WTC11 (cell line): ENCODE results near the gene AVP. TPM values are rescaled to one million over a fixed set of nuclear protein-coding genes. Genes with fewer than 3 reads are reported as not detected.
A peak's percentile ranks its signal among the peaks of the same experiment; 100 is the strongest.

ENCODE experiments used
- ATAC-seq: fragments of 200-7000 bp; cut with Tn5 transposase; 2 replicates; pipeline ENCODE4 v1.10.0; 2021; ENCODE audit warnings: mild to moderate bottlenecking, moderate library complexity
- CTCF ChIA-PET: fragments of 300-600 bp; sonication (Branson Sonifier 250); formaldehyde crosslinking; loops from one replicate; lab custom pipeline; 2021; ENCODE audit warnings: antibody characterized with exemption; lab: Charles Lee
- POLR2A ChIA-PET: fragments of 350-600 bp; sonication (Branson Sonifier 250); formaldehyde crosslinking; loops from one replicate; lab custom pipeline; 2021; ENCODE audit warnings: antibody characterized with exemption; lab: Charles Lee
- DNase-seq: peaks from one replicate; pipeline ENCODE4 v3.0.0; 2021; ENCODE audit warnings: low spot score
- H3K27ac Mint-ChIP-seq: 2 replicates; pipeline ENCODE4 v1.8.0; 2021; ENCODE audit warnings: mixed read lengths
- H3K27me3 Mint-ChIP-seq: 2 replicates; pipeline ENCODE4 v1.8.0; 2021; ENCODE audit warnings: low read depth, mild to moderate bottlenecking, moderate library complexity, mixed read lengths
- H3K36me3 Mint-ChIP-seq: 2 replicates; pipeline ENCODE4 v1.8.0; 2021; ENCODE audit warnings: mixed read lengths
- H3K4me1 Mint-ChIP-seq: 2 replicates; pipeline ENCODE4 v1.8.0; 2022; ENCODE audit warnings: mixed read lengths
- H3K4me3 Mint-ChIP-seq: 2 replicates; pipeline ENCODE4 v1.8.0; 2021; ENCODE audit warnings: mild to moderate bottlenecking, moderate library complexity, mixed read lengths
- H3K9me3 Mint-ChIP-seq: 2 replicates; pipeline ENCODE4 v1.8.0; 2021; ENCODE audit warnings: mixed read lengths
- EMX1 ChIP-seq: fragments of 250-450 bp; sonication (Bioruptor Pico); IDR thresholded peaks from 2 replicates; pipeline ENCODE4 v1.8.0; 2021; ENCODE audit warnings: mild to moderate bottlenecking
- GABPB1 ChIP-seq: sonication (generic); formaldehyde crosslinking; IDR thresholded peaks from 2 replicates; pipeline ENCODE4 v1.8.1; 2023; ENCODE audit warnings: mild to moderate bottlenecking, missing genetic modification reagents
- GRHL2 ChIP-seq: fragments of 250-450 bp; sonication (Bioruptor Pico); IDR thresholded peaks from 2 replicates; pipeline ENCODE4 v1.8.0; 2022; ENCODE audit warnings: mild to moderate bottlenecking, moderate library complexity; ENCODE audit not compliant: insufficient replicate concordance, severe bottlenecking
- HMGA2 ChIP-seq: fragments of 250-450 bp; sonication (Bioruptor Pico); IDR thresholded peaks from 2 replicates; pipeline ENCODE4 v1.4.0; 2021; ENCODE audit warnings: mild to moderate bottlenecking, moderate library complexity
- MXD4 ChIP-seq: fragments of 250-450 bp; sonication (Bioruptor Pico); IDR thresholded peaks from 2 replicates; pipeline ENCODE4 v1.8.0; 2021; ENCODE audit warnings: mild to moderate bottlenecking, moderate library complexity, borderline replicate concordance
- NFE2L1 ChIP-seq: sonication (generic); formaldehyde crosslinking; IDR thresholded peaks from 2 replicates; pipeline ENCODE4 v1.8.1; 2023; ENCODE audit warnings: missing genetic modification reagents
- NR2C2 ChIP-seq: sonication (generic); formaldehyde crosslinking; IDR thresholded peaks from 2 replicates; pipeline ENCODE4 v1.8.0; 2022; ENCODE audit warnings: mild to moderate bottlenecking, missing genetic modification reagents
- SMAD4 ChIP-seq: sonication (generic); formaldehyde crosslinking; IDR thresholded peaks from 2 replicates; pipeline ENCODE4 v1.8.0; 2022; ENCODE audit warnings: mild to moderate bottlenecking, missing genetic modification reagents
- TEAD4 ChIP-seq: sonication (generic); formaldehyde crosslinking; IDR thresholded peaks from 2 replicates; pipeline ENCODE4 v1.8.0; 2022; ENCODE audit warnings: mild to moderate bottlenecking, missing genetic modification reagents
- total RNA-seq: library from RNA; stranded (reverse); gene quantifications from 3 replicates; pipeline ENCODE4 v1.2.3, GENCODE V29; 2021
- TF ChIP-seq, protein P1 (sequence below): sonication (generic); formaldehyde crosslinking; IDR thresholded peaks from 2 replicates; pipeline ENCODE4 v1.8.1; 2022; ENCODE audit warnings: missing genetic modification reagents, borderline replicate concordance
- TF ChIP-seq, protein P2 (sequence below): sonication (generic); formaldehyde crosslinking; IDR thresholded peaks from 2 replicates; pipeline ENCODE4 v1.8.0; 2022; ENCODE audit warnings: missing genetic modification reagents
- TF ChIP-seq, protein P3 (sequence below): fragments of 200-600 bp; IDR thresholded peaks from 2 replicates; pipeline ENCODE4 v1.8.0; 2022; ENCODE audit warnings: antibody characterized with exemption
- TF ChIP-seq, protein P4 (sequence below): fragments of 250-450 bp; sonication (Bioruptor Pico); IDR thresholded peaks from 2 replicates; pipeline ENCODE4 v1.9.0; 2021; ENCODE audit warnings: mild to moderate bottlenecking, borderline replicate concordance
- TF ChIP-seq, protein P5 (sequence below): fragments of 250-450 bp; sonication (Bioruptor Pico); IDR thresholded peaks from 2 replicates; pipeline ENCODE4 v2.1.2; 2022; ENCODE audit warnings: mild to moderate bottlenecking, moderate library complexity

The AVP gene
- total RNA-seq, 1 experiment from 2014 or later: 0.50 TPM

DNA sequence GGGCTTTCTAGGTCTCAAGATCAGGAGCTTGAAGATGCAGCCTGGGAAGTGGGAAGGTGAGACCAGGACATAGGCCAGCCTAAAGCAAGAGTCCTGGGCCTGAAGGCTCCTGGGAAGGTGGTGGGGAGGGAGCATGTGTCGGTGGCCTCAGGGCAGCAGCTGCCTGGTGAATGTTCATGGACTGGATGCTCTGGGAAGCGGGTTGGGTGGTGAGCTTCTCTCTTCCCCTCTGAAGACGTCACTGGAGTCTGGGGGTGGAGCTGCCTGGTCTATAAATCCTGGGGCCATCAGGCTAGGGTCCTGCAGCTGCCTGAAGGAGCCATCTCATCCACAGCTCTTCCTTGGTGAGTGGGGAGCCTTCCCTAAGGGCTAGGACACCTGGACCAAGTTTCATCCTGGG, 41.2 kb downstream of the AVP start, which contains the start of gene GNRH2:
TSS of gene GNRH2 (plus strand) at position 301 of the 400 bp plus-strand sequence. CDS start 793 bp downstream, outside the sequence.
- H3K9me3 Mint-ChIP-seq: no peaks in the 10 kb centered on the region
- ATAC-seq (no peak), DNase-seq (no peak)
- CTCF ChIA-PET: interaction anchor here (1.2 to 2.7 kb wide), 4 partner anchors 10 to 273 kb away, joined by 3 to 13 read pairs (median 4); partner anchors contain the start of gene TMEM239
- H3K36me3 Mint-ChIP-seq: peaks cover 30% of the 10 kb centered on the region
- TF ChIP-seq, protein P1, sequence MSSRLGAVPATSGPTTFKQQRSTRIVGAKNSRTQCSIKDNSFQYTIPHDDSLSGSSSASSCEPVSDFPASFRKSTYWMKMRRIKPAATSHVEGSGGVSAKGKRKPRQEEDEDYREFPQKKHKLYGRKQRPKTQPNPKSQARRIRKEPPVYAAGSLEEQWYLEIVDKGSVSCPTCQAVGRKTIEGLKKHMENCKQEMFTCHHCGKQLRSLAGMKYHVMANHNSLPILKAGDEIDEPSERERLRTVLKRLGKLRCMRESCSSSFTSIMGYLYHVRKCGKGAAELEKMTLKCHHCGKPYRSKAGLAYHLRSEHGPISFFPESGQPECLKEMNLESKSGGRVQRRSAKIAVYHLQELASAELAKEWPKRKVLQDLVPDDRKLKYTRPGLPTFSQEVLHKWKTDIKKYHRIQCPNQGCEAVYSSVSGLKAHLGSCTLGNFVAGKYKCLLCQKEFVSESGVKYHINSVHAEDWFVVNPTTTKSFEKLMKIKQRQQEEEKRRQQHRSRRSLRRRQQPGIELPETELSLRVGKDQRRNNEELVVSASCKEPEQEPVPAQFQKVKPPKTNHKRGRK (CRISPR knock-in tag): no peak
- TF ChIP-seq TEAD4 (CRISPR knock-in tag) (no peak), EMX1 (CRISPR knock-in tag) (no peak), NR2C2 (no peak), MXD4 (no peak), HMGA2 (CRISPR knock-in tag) (no peak), GABPB1 (CRISPR knock-in tag) (no peak), NFE2L1 (CRISPR knock-in tag) (no peak), SMAD4 (CRISPR knock-in tag) (no peak), GRHL2 (CRISPR knock-in tag) (no peak)
- TF ChIP-seq, protein P2, sequence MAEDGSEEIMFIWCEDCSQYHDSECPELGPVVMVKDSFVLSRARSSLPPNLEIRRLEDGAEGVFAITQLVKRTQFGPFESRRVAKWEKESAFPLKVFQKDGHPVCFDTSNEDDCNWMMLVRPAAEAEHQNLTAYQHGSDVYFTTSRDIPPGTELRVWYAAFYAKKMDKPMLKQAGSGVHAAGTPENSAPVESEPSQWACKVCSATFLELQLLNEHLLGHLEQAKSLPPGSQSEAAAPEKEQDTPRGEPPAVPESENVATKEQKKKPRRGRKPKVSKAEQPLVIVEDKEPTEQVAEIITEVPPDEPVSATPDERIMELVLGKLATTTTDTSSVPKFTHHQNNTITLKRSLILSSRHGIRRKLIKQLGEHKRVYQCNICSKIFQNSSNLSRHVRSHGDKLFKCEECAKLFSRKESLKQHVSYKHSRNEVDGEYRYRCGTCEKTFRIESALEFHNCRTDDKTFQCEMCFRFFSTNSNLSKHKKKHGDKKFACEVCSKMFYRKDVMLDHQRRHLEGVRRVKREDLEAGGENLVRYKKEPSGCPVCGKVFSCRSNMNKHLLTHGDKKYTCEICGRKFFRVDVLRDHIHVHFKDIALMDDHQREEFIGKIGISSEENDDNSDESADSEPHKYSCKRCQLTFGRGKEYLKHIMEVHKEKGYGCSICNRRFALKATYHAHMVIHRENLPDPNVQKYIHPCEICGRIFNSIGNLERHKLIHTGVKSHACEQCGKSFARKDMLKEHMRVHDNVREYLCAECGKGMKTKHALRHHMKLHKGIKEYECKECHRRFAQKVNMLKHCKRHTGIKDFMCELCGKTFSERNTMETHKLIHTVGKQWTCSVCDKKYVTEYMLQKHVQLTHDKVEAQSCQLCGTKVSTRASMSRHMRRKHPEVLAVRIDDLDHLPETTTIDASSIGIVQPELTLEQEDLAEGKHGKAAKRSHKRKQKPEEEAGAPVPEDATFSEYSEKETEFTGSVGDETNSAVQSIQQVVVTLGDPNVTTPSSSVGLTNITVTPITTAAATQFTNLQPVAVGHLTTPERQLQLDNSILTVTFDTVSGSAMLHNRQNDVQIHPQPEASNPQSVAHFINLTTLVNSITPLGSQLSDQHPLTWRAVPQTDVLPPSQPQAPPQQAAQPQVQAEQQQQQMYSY (CRISPR knock-in tag): no peak
- TF ChIP-seq, protein P3, sequence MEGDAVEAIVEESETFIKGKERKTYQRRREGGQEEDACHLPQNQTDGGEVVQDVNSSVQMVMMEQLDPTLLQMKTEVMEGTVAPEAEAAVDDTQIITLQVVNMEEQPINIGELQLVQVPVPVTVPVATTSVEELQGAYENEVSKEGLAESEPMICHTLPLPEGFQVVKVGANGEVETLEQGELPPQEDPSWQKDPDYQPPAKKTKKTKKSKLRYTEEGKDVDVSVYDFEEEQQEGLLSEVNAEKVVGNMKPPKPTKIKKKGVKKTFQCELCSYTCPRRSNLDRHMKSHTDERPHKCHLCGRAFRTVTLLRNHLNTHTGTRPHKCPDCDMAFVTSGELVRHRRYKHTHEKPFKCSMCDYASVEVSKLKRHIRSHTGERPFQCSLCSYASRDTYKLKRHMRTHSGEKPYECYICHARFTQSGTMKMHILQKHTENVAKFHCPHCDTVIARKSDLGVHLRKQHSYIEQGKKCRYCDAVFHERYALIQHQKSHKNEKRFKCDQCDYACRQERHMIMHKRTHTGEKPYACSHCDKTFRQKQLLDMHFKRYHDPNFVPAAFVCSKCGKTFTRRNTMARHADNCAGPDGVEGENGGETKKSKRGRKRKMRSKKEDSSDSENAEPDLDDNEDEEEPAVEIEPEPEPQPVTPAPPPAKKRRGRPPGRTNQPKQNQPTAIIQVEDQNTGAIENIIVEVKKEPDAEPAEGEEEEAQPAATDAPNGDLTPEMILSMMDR: no peak
- TF ChIP-seq, protein P4, sequence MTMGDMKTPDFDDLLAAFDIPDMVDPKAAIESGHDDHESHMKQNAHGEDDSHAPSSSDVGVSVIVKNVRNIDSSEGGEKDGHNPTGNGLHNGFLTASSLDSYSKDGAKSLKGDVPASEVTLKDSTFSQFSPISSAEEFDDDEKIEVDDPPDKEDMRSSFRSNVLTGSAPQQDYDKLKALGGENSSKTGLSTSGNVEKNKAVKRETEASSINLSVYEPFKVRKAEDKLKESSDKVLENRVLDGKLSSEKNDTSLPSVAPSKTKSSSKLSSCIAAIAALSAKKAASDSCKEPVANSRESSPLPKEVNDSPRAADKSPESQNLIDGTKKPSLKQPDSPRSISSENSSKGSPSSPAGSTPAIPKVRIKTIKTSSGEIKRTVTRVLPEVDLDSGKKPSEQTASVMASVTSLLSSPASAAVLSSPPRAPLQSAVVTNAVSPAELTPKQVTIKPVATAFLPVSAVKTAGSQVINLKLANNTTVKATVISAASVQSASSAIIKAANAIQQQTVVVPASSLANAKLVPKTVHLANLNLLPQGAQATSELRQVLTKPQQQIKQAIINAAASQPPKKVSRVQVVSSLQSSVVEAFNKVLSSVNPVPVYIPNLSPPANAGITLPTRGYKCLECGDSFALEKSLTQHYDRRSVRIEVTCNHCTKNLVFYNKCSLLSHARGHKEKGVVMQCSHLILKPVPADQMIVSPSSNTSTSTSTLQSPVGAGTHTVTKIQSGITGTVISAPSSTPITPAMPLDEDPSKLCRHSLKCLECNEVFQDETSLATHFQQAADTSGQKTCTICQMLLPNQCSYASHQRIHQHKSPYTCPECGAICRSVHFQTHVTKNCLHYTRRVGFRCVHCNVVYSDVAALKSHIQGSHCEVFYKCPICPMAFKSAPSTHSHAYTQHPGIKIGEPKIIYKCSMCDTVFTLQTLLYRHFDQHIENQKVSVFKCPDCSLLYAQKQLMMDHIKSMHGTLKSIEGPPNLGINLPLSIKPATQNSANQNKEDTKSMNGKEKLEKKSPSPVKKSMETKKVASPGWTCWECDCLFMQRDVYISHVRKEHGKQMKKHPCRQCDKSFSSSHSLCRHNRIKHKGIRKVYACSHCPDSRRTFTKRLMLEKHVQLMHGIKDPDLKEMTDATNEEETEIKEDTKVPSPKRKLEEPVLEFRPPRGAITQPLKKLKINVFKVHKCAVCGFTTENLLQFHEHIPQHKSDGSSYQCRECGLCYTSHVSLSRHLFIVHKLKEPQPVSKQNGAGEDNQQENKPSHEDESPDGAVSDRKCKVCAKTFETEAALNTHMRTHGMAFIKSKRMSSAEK: no peak
- TF ChIP-seq, protein P5, sequence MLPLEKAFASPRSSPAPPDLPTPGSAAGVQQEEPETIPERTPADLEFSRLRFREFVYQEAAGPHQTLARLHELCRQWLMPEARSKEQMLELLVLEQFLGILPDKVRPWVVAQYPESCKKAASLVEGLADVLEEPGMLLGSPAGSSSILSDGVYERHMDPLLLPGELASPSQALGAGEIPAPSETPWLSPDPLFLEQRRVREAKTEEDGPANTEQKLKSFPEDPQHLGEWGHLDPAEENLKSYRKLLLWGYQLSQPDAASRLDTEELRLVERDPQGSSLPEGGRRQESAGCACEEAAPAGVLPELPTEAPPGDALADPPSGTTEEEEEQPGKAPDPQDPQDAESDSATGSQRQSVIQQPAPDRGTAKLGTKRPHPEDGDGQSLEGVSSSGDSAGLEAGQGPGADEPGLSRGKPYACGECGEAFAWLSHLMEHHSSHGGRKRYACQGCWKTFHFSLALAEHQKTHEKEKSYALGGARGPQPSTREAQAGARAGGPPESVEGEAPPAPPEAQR: no peak
- no peaks in the 10 kb centered on the region for H3K27me3 Mint-ChIP-seq
- H3K27ac Mint-ChIP-seq: peak within 1 kb of the TSS; percentile 86
- POLR2A ChIA-PET: interaction anchor here (0.5 kb wide), 1 partner anchor 132 kb away, joined by 3 read pairs; no protein-coding TSS in a partner anchor
- peak within 1 kb of the TSS; percentile 48 for H3K4me3 Mint-ChIP-seq
- peaks cover 26% of the 10 kb centered on the region for H3K4me1 Mint-ChIP-seq
